Smooth muscle cell (in vitro differentiated cells): ENCODE measurements around the gene BRAT1. TPM values are rescaled to one million over a fixed set of nuclear protein-coding genes. Genes with fewer than 3 reads are reported as not detected.

ENCODE experiments used
- DNase-seq: peaks from one replicate; lab custom pipeline; 2025; ENCODE audit not compliant: unreplicated experiment; lab: John Stamatoyannopoulos, UW
- H2AFZ ChIP-seq: fragments of 200-600 bp; sonication (generic); 2 replicates; pipeline ENCODE4 v1.6.0; 2016; ENCODE audit warnings: antibody characterized with exemption, low read depth, mild to moderate bottlenecking
- H3F3A ChIP-seq: fragments of 200-600 bp; sonication (generic); 2 replicates; pipeline ENCODE4 v1.6.0; 2017; ENCODE audit warnings: antibody characterized with exemption, low read depth
- H3K27ac ChIP-seq: fragments of 200-600 bp; sonication (generic); 2 replicates; pipeline ENCODE4 v1.5.1; 2016; ENCODE audit warnings: low read depth, mild to moderate bottlenecking
- H3K27me3 ChIP-seq: fragments of 200-600 bp; sonication (generic); 2 replicates; pipeline ENCODE4 v1.6.1; 2016; ENCODE audit warnings: low read depth, mild to moderate bottlenecking
- H3K36me3 ChIP-seq: fragments of 200-600 bp; sonication (generic); 2 replicates; pipeline ENCODE4 v1.5.1; 2016; ENCODE audit warnings: low read depth
- H3K4me1 ChIP-seq: fragments of 200-600 bp; sonication (generic); 2 replicates; pipeline ENCODE4 v1.5.1; 2016; ENCODE audit warnings: low read depth
- H3K4me2 ChIP-seq: fragments of 200-600 bp; sonication (generic); 2 replicates; pipeline ENCODE4 v1.6.0; 2016; ENCODE audit warnings: mild to moderate bottlenecking
- H3K4me3 ChIP-seq: fragments of 200-600 bp; sonication (generic); 2 replicates; pipeline ENCODE4 v1.5.1; 2016; ENCODE audit warnings: mild to moderate bottlenecking
- H3K79me2 ChIP-seq: fragments of 200-600 bp; sonication (generic); 2 replicates; pipeline ENCODE4 v1.6.0; 2016; ENCODE audit warnings: low read depth, mild to moderate bottlenecking
- H3K9ac ChIP-seq: fragments of 200-600 bp; sonication (generic); 2 replicates; pipeline ENCODE4 v1.6.0; 2016; ENCODE audit warnings: low read depth
- H3K9me3 ChIP-seq: fragments of 200-600 bp; sonication (generic); replicated peaks from 2 replicates; pipeline ENCODE4 v1.5.1; 2016; ENCODE audit warnings: low read depth
- H4K20me1 ChIP-seq: fragments of 200-600 bp; sonication (generic); 2 replicates; pipeline ENCODE4 v1.6.0; 2016; ENCODE audit warnings: low read depth
- CTCF ChIP-seq: fragments of 200-600 bp; sonication (generic); IDR thresholded peaks from 2 replicates; pipeline ENCODE4 v1.5.1; 2017; ENCODE audit warnings: borderline replicate concordance, mild to moderate bottlenecking, antibody characterized with exemption; ENCODE audit not compliant: insufficient read depth, poor library complexity, severe bottlenecking
- WGBS: methylation state at CpG from one replicate; pipeline ENCODE4 v1.1.7; 2016; ENCODE audit warnings: low lambda C conversion rate; 5-methylcytosine and 5-hydroxymethylcytosine counted together
- polyA plus RNA-seq: library from polyadenylated mRNA; unstranded; fragments of >200 nt; fragmentation: Nextera tagmentation; extraction: Ambion mirVana; gene quantifications from 2 replicates; pipeline ENCODE4 v1.2.1, GENCODE V29; 2016
- total RNA-seq: library from RNA; depleted of rRNA; stranded (reverse); fragments of >200 nt; gene quantifications from 2 replicates; pipeline ENCODE4 v1.2.3, GENCODE V29; 2014

The BRAT1 gene
- total and polyA plus RNA-seq, 2 experiments from 2014 or later = 11.2 to 32.4 TPM

DNA sequence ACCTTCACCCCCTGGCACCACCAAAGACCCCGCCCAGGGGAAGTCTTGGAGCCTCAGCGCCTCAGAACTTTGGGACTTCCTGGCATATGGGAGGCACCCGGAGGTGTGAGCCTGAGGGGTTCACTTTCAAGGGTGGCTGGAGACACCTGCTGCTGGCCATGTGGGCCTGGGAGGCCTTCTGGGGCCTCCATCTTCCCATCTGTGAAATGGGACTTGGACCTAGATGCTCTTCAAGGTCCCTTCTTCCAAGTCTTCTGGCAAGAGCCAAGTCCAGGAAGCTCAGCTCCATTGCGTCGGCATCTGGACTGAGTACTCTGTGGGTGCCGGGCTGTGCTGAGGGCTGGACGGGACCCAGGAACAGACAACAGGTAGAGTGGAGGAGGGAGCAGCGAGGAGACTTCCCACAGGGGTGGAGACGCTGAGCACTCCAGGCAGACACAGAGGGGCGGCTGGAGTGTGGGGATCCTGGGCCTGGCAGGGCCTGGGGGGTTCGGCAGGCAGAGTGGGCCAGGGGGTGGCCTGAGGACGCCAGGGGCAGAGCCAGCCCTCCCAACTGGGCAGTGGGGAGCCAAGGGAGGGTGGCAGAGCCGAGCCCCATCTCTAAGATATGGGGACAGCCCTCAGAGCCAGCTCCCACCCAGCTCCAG lies 45.1 kb downstream of the BRAT1 start:
- H3K9me3 ChIP-seq = no peaks in the 10 kb centered on the region
- no peaks in the 10 kb centered on the region for H3K27me3 ChIP-seq
- no peak overlapping the region for H3K4me3 ChIP-seq
- DNase-seq = no peak
- no peak overlapping the region for H2AFZ ChIP-seq
- no peaks in the 10 kb centered on the region for H4K20me1 ChIP-seq
- no peak for TF ChIP-seq CTCF
- peak overlapping the region; percentile 34 for H3K27ac ChIP-seq
- 91% methylated on average over 11 of the region's 13 CpGs for WGBS
- no peak overlapping the region for H3K9ac ChIP-seq
- H3F3A ChIP-seq = peaks cover 14% of the 10 kb centered on the region
- H3K4me2 ChIP-seq = no peak overlapping the region
- no peaks in the 10 kb centered on the region for H3K79me2 ChIP-seq
- peaks cover 32% of the 10 kb centered on the region for H3K4me1 ChIP-seq
- no peaks in the 10 kb centered on the region for H3K36me3 ChIP-seq

DNA sequence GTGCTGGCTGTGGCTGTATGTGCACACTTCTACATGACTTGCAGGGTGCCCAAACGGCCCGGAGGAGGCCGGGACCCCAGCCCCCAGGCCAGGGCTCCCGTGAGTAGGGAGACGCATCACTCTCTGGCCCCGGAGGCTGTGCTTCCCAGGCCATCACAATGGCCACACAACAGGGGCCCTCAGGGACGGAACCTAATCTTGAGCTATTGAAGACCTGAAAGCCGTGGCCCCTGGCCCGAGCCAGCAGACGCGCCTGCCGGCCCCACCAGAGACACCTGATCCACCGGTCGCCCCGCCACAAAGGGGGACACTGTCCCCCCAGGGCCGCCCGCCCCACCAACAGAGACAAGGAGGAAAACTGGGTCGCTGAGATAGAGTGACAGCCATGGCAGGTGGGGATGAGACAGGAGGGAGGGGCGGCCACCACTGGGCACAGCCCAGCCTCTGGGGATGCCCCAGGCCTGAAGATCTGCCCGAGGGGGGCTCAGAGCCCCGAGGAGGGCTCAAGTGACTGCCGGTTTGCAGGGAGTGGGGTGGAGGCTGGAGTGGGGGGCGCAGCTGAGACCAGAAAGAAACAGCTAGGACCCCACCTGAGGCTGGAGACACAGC lies 45.9 kb downstream of the BRAT1 start:
- 87% methylated on average over 23 of the region's 23 CpGs for WGBS
- no peaks in the 10 kb centered on the region for H3K79me2 ChIP-seq
- no peaks in the 10 kb centered on the region for H3K36me3 ChIP-seq
- no peak overlapping the region for H2AFZ ChIP-seq
- H3K4me2 ChIP-seq = peak overlapping the region; percentile 56
- peaks cover 14% of the 10 kb centered on the region for H3F3A ChIP-seq
- no peak for DNase-seq
- no peaks in the 10 kb centered on the region for H3K9me3 ChIP-seq
- H3K4me3 ChIP-seq = no peak overlapping the region
- peaks cover 32% of the 10 kb centered on the region for H3K4me1 ChIP-seq
- H3K9ac ChIP-seq = no peak overlapping the region
- H3K27ac ChIP-seq = peak overlapping the region; percentile 78
- no peaks in the 10 kb centered on the region for H4K20me1 ChIP-seq
- H3K27me3 ChIP-seq = no peaks in the 10 kb centered on the region
- no peak for TF ChIP-seq CTCF

GRCh38 chr7:2508327-2509215 lies 46.8 kb downstream of the BRAT1 start:
- Histone ChIP-seq H3K27ac (peak overlapping the region; percentile 78), H2AFZ (no peak overlapping the region), H3K4me2 (peak overlapping the region; percentile 56)

More at GRCh38 chr7:2508327-2509215, 46.8 kb downstream of the BRAT1 start:
- Histone ChIP-seq H3K27me3 (no peaks in the 10 kb centered on the region), H3K9me3 (no peaks in the 10 kb centered on the region), H3F3A (peaks cover 14% of the 10 kb centered on the region), H3K9ac (peak overlapping the region; percentile 31), H3K4me3 (no peak overlapping the region), H3K36me3 (no peaks in the 10 kb centered on the region), H3K4me1 (peaks cover 32% of the 10 kb centered on the region), H4K20me1 (no peaks in the 10 kb centered on the region), H3K79me2 (no peaks in the 10 kb centered on the region)
- TF ChIP-seq CTCF = no peak
- no peak for DNase-seq
- WGBS = 56% methylated on average over 43 of the region's 43 CpGs
